ENCODE data around the gene SOS1.

Gene SOS1

DNA sequence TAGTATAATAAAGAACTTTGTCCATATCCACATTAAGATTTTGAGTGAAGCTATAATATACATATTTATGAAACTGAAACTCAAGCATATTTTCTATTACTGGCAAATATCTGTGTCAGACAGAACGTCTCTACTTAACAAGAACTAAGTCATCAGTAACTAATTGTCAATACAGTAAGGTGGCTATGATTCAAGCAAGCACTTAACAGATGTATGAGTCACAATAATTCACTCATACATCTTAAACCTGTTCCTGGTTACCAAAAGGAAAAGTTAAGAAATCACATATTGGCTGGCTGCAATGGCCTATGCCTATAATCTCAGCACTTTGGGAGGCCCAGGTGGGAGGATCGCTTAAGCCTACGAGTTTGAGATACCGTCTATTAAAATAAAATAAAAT is 96.0 kb downstream of the SOS1 start:
- DNase-seq (ENCODE audit: low read depth in 2 of 2): no peak

DNA sequence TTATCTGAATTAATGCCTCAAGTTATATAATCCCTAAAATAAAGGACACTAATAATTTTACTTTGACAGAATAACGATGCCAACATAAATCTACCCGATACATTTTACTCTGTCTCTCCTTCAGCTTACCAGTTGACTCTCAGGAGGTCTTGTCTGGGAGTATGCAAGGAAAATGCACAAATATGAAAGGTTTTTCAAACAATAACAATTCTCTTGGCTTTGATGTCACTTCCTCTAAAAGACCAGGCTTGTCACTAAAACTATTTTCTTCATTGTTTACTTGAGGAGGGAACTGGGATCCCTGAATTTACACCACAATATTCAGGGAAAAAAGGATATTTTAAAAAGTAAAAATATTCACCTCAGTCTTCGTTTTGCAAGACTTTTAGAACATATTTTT is 97.2 kb downstream of the SOS1 start:
- DNase-seq (ENCODE audit: low read depth in 2 of 2): no peak

DNA sequence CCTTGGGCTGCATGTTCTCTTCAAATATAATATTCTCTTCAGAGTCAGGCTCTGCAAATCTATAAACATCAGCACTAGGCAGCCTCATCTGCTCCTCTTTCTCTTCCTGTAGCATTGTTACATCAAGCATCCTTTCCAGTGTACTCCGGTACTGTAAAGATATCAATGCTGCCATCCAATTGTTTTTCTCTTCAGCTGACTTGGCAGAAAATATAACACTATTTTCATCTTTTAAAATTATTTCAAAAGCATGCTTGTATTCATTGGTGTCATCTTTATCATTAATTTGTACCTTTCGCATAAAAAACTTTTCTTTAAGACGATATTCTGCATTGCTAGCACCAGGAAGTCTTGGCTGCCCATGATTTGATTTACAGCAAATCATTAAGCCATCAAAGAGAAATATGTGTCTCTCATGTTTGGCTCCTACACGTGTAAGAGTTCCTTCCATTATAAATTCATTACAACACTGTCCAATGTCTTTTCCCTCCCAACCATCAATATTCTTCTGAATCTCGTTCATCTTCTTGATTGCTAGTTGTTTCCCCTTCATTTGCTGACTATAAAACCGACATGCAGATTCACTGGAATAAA is 98.1 kb downstream of the SOS1 start:
- no peak for DNase-seq (ENCODE audit: low read depth in 2 of 2)

DNA sequence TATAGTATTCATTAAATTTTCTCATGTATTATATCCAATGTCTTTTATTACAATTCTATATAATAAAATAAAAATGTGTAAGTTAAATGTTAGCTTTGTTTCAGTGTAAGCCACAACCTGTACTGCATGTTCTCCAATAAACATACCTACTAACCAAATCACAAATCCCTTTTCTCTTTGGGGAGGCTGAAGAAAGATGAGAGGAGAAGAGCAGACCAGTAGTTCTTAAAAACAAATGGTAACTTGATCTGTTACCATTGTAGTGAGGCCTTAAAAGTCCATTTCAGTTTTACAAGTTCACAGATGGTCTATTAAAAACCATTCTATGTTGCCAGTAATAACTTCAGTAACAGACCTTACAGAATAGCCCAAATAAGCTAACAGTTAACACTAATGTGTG is 100.5 kb downstream of the SOS1 start:
- DNase-seq (ENCODE audit: low read depth in 2 of 2): no peak

DNA sequence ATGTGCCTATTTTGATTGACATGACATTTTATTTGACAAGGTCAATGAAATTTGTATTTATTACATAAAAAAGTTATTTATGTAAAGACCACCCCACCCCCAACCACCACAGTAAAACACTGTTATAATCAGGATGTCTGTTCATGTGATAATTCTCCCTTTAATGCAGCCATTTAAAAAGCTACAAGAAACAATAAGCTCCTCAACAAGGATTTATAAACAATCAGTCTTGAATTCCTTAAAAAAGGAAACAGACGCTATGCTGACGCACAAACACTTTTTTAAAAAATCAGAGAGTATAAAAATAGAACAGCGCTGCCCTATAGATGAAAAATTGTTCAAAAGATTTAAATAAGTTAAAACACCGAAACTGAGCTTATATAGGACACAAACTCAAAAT is 102.2 kb downstream of the SOS1 start:
- no peak for DNase-seq (ENCODE audit: low read depth in 2 of 2)

DNA sequence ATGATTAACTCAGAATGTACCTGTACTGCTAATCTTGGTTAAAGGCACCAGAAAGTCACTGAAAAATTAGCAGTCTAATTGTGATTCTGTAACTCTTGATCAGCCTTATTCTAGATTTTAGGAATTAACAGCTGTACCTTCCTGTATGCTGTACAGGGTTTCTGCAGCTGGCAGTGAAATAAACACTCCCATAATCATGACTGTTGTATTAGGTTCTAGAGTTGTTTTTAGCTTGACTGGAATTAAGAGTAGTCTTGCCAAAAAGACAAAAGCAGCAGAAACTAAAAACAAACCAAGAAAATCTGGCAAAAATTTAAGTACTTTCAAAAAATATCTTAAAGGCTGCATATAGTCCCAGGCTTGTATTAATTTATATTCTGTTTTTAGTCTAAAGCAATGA is 103.5 kb downstream of the SOS1 start:
- no peak for DNase-seq (ENCODE audit: low read depth in 2 of 2)

DNA sequence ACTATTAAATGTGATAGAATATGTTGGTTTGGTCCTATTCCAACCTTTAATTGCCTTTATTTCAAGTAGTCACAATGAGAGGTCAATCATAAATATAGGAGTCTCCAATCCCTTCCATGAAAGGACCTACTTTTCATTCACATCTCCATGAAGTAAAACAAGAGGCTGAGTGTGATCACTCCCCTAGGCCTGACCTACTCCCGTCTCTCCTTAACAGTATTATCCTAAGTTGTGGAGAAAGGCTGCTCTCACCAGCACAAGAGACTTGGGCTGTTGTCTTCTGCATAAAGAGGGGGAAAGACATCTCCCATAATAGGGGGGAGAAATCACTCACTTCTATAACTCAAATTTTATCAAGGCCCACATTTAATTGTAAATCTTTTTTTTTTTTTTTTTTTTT is 105.4 kb downstream of the SOS1 start:
- no peak for DNase-seq (ENCODE audit: low read depth in 2 of 2)

DNA sequence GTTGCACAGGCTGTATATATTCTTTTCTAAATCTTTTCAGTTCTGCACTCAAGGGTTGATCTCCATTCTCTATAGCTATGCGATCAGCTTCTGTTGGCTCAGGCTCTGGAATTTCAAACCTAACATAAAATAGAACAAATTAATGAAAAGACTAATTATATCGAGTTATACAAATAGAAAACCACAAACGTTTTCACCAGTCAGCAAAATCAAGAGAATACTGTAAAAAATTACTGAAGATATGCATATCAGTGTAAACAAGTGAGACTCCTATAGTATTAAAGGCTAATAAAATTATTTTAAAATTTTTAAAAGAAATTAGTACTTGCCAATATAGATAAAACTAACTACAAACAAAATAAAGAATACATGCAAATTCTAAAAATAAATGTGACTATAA is 107.0 kb downstream of the SOS1 start:
- no peak for DNase-seq (ENCODE audit: low read depth in 2 of 2)

DNA sequence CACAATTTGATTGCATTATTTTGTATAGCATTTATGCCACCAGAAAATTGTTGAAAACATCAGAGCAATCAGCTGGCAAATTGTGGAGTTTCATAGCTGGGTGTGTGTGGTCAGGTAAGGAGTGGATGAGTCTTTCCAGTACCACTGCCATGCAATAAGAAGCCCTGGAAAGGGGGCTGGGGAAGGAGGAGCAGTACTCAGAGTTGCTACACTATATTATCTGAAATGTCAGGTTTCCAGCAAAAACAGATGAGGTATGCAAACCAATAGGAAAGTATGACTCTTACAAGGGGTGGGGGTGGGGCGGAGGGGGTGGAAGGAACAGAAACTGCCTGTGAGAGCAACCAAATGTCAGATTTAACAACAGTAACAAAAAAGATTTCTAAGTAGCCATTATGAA is 112.2 kb downstream of the SOS1 start:
- DNase-seq (ENCODE audit: low read depth in 2 of 2): no peak

DNA sequence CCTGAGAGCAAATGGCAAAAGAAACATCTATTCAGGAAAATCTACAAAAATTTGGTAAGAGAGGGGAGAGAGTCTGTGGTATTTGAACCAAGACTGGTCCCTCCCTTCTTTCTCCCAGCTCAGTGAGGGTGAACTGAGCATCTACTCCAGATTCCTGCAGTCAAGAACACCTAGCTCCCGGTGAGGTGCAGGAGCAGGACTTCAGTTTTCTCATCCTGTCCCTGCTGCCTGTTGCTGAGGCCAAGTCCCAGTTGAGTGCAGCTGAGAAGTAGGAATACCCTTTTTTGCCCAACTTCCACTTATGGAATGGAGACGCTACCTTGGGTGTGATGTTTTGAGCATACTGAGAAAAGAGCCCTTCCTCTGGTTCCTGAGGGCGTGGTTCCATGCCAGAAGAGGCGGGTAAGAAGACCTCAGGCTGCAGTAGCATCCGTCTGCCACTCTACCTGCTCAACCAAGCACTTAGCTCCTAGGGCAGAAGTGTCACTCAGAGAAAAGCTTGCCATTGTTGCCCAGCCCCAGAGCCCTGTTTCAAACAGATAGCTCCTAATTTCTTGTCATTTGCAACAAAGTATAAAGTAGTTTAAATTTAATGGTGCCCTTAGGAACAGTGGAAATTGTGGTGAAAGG is 112.9 kb downstream of the SOS1 start:
- no peak for DNase-seq (ENCODE audit: low read depth in 2 of 2)

DNA sequence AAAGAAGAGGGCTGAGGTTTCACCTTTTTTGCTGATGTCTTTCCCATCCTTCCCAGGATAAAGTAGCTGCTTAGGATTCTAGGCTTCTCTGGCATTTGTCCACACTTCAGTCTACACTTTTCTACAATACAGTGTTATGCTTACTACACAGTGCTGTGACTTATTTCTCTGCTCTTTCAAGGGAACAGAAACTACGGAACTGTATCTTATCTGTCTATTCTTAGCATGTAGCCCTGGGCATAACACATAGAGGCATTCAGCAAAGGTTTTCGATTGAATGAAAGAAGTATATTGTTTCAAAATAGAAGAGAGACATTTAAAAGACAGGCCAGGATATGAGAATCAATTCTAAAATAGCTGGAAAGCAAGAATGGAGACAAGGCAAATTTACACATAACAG is 120.3 kb downstream of the SOS1 start:
- DNase-seq (ENCODE audit: low read depth in 2 of 2): no peak

DNA sequence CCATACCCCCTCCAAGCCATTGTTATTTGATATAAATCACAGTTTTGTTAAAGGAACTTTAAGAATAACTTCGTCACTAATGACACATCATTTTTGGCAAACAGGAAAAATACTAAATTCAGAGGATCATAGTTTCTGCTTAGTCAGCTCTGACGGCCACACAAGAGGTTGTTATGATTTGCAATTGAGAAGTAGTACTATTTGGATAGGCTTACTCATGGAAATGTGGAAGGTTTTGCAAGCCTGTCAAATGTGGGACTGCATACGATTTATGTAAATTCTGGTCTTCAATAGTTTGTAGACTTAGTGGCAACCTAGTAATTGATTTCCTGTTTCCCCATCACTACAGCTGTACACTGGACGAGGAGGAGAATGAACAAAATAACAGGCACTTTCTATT is 123.1 kb downstream of the SOS1 start:
- DNase-seq (ENCODE audit: low read depth in 2 of 2): no peak

DNA sequence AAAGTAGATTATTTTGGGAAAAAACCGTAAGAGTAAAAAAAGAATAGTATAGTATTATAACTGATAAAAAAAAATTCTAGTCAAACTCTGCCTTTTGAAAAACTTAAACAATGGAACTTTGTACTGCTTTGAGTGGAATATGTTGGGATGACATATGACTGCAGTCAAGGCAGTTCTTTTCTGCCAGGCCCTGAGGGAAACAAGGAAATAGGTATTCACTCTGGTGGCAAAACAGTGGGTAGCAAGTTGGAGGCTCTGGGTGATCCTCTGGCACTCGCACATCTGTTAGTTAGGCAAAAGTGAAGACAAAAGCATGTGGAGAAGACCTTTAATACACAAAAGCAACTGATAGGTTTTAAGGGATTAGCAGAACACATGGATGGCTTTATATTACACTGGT is 129.0 kb downstream of the SOS1 start:
- DNase-seq (ENCODE audit: low read depth in 2 of 2): no peak

DNA sequence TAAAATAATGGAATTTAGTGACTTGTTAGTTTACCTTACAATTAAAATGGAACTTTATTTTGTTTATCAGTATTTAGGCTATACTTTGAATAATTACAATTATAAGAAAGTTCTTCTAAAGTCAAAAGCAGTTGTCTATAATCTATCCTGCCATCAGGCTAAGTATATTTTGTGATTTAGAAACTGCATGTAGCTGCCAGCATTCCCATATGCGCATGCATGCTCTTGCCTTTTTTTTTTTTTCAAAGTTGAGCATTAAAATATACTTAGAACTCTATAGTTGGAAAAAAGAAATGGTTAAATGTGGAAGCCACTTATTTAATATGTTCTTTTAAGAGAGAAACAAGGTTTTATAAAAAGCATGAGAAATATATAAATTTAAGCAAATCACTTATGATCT is 132.1 kb downstream of the SOS1 start:
- DNase-seq (ENCODE audit: low read depth in 2 of 2): no peak

DNA sequence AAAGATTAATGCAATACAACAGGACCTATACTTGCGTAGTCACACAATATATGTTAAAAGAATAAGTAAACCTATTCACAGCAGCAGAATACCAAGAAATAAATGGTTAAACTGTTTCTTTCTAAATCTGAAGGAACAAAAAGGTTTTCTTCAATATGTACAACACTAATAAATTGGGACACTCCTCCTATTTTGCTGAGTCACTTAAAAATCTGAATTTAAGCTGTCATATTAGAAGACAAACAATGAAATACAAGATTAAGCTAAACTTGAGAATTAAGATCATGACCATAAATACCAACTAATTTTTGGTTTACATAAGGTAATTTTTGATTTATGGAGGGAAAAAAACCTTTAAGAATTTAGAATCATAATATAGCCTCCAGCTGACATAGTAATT is 138.4 kb downstream of the SOS1 start:
- DNase-seq (ENCODE audit: low read depth in 2 of 2): no peak

DNA sequence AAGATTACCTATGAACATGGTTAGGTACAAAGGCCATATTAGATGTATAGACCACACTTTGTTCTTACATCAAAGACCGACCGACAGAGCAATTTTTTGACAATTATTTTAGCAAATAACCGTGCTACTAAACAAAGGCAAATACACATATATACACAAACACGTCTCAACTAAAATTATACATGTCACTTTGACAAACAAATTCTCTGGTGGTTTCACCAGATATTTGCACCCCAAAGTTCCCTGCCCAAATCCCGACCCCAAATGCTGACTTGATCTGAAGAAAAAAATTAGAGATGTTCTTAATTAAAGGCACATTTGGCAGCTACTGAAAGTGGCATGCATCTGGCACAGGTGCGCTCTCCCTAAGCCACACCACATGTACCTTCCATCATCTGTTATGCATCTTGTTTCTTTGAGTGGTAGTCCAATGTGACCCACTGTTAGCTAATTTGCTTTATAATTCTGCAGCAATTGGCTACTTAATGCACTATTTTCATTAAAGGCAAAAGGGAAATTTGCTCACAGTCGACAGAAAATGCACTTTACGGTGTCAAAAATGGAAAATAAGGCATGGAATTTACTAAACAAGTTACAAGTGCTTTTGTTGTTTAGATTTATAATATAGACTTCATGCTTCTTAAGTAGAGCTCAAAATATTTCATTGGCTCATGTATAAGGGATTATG is 139.0 kb downstream of the SOS1 start:
- DNase-seq (ENCODE audit: low read depth in 2 of 2): no peak

DNA sequence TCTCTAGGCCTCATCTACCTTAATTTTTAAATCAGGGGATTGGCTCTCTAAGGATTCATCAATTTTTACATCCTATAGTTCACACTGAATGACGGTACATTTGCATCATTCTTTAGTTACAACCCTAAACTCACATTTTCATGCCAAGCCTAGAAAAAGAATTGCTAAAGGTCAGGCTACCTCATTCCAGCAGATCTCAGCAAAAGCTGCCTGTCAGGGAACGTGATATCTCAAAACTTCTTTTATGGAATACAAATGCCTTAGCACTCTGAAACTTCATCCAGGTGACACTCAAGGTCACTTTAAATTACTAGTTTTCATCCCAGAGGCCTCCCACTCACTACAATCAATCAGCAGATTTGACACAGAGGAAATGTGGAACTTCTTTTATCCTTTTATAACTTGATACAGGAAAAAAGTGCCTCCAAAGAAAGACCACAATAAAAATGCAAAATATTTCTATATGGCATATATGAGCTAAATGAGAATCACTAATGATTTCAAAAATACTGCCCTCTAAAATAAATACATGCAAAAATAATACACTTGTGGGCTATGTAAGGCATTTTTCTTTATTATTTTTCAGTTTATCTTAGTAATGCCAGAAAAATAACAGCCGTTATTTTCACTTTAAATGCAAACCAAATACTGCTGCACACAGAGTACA is 139.7 kb downstream of the SOS1 start:
- no peak for DNase-seq (ENCODE audit: low read depth in 2 of 2)

DNA sequence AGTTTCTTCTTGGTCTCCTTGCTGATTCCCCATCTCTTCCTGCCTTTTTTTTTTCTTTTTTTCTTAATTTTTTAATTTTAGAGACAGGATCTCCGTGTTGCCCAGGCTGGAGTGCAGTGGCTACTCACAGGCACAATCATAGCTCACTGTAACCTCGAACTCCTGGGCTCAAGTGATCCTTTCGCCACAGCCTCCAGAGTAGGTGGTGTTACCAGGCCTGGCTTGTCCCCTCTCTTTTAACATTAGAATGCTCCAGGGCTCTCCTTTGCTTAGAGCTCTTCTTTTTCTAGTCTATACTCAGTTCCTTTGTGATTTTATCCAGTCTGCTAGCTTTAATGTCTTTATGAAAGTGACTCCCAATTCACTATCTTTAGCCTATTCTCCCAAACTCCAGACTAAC is 141.9 kb downstream of the SOS1 start:
- DNase-seq (ENCODE audit: low read depth in 2 of 2): no peak

DNA sequence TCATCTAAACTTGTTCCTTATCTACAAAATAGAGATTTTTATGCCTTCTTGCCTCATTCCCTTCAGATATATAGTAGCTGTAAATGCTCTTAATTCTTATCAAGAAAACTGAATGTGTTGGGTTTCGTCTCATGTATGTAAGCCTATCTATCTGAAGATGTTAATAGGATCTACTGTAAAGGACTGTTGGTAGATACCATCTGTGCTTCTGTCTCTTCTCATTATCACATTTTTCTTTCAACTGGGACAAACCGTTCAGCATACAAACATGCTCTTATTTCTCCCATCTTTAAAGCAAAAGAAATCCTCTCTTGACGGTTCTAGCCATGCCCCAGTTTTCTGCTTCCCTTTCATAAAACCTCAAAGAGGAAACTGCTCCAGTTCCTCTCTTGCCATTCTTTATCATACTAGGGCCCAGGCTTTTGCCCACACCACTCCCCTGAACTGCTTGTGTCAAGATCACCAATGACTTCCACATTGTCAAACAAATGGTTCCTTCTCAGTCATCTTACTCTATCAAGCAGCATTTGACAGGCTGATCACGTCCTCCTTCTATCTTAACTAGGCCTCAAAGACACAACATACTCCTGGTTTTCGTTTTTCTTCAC is 142.5 kb downstream of the SOS1 start:
- DNase-seq (ENCODE audit: low read depth in 2 of 2): no peak

DNA sequence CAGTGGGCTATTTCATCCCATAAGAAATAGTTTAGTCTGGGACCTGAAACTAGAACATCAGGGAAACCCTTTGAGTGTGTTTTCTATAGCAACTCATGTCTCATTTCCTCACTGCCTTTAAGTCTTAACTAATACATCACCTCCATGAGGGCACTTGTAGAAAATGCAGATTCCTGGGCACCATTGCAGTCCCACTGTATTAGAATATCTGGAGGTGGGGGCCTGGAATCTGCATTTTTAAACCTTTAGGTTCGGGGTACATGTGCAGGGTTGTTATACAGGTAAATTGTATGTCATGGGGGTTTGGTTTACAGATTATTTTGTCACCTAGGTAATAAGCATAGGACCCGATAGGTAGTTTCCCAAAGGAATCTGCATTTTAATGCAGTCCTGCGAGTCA is 143.8 kb downstream of the SOS1 start:
- DNase-seq (ENCODE audit: low read depth in 2 of 2): no peak

DNA sequence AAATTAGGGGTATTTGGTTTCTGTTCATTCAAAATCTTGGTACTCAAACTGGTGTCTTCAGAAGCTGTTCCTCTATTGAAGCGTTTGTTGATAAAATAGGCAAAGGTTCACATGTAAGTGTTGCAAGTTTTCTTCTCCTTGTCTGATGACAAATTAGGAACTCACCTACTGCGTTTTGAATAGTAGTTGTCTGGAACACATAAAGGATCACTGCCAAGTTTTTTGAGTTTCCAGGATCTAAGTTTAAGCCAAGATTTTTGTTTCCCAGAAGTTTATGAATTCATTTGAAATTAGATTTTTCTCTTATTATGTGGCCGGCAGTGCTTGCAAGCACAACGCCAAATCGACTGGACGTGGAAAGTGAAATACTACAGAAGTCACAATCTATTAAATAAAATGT is 145.8 kb downstream of the SOS1 start:
- DNase-seq (ENCODE audit: low read depth in 2 of 2): no peak

DNA sequence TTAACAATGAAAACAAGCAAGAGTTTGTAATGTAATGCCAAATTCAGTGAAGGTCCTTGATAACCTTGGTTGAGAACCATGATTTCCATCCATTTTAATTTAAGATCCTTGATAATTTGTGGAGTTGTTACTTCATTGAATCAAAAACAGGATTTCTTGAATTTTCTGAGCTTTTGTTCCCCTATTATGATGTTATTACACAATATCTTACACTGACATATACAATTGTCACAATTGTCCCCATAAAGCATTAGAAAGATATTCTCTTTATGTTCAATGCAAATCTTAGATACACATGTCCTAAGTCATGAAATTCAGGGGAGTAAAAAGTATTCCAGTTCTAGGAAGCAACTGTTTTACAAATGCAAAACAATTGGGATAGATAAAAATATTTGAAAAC is 147.6 kb downstream of the SOS1 start:
- DNase-seq (ENCODE audit: low read depth in 2 of 2): no peak

DNA sequence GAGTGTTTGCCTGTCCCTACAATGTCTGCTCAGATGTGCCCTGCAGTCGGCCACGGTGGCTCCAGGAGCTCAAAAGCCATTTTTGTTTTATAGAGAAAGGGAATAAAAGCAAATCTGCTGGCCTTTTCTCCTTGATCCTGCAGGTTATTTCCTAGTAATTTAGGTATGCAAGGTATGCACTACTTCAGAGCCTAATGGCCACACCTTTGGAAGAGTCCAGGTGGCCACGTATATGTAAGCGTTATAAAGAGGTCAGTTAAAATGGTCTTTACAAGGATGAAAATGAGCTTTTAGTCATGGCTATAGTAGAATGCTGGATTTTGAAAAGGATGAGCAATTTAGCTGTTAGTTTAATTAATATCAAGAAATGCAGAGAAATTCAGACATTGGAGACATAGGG is 149.5 kb downstream of the SOS1 start:
- no peak for DNase-seq (ENCODE audit: low read depth in 2 of 2)

All from stimulated activated CD4-positive, alpha-beta T cell treated with anti-CD3 and anti-CD28 coated beads, Interleukin-1b, Interleukin-23, amount 100 ng/mL, for 4 hours (primary cell).